Muscle of arm (tissue), 12 donors: ENCODE results near the gene SLC27A4. TPM values are rescaled to one million over a fixed set of nuclear protein-coding genes. Genes with fewer than 3 reads are reported as not detected.
"Not testable (repeated sequence)": the region's sequence is repeated elsewhere in the genome, so short reads cannot be mapped to it uniquely, and the experiment has no call there.

Experiments
- DNase-seq: peaks from one replicate; pipeline ENCODE4 v3.0.0-alpha.2; 2013
- polyA plus RNA-seq, 12 donors: library from polyadenylated mRNA; unstranded; fragments of 120-200 nt; gene quantifications; one replicate each; pipeline ENCODE4 v1.2.1, GENCODE V29; 2013; ENCODE audit not compliant: insufficient read length in 12 of 12

SLC27A4 gene
- polyA plus RNA-seq, 12 donors: 4.6 to 12.0 (median 9.8) TPM; not detected in 1

GRCh38 chr9:128323212-128323730, 17.1 kb upstream of the SLC27A4 start:
- DNase-seq: no peak

- DNase-seq: no peak
Observed at GRCh38 chr9:128323791-128324190, 16.5 kb upstream of the SLC27A4 start.

- no peak for DNase-seq
Observed at GRCh38 chr9:128324401-128324800, 15.9 kb upstream of the SLC27A4 start.

GRCh38 chr9:128325629-128326028, 14.7 kb upstream of the SLC27A4 start:
- DNase-seq: no peak

GRCh38 chr9:128333451-128333869, 6.9 kb upstream of the SLC27A4 start:
- DNase-seq: no peak

GRCh38 chr9:128335161-128335560, 5.2 kb upstream of the SLC27A4 start:
- peak; percentile 7 for DNase-seq

- DNase-seq: no peak
Observed at GRCh38 chr9:128335914-128336313, 4.4 kb upstream of the SLC27A4 start.

- DNase-seq: no peak
Observed at GRCh38 chr9:128337936-128338335, 2.4 kb upstream of the SLC27A4 start.

- DNase-seq: not testable (repeated sequence)
Observed at GRCh38 chr9:128338852-128339614, 1.3 kb upstream of the SLC27A4 start.

- no peak for DNase-seq
Observed at GRCh38 chr9:128340691-128341434, 536 bp downstream of the SLC27A4 start.

- DNase-seq: peak; percentile 48
Observed at GRCh38 chr9:128341435-128341849, 1.1 kb downstream of the SLC27A4 start.

GRCh38 chr9:128342971-128343680, 2.8 kb downstream of the SLC27A4 start:
- no peak for DNase-seq

GRCh38 chr9:128343855-128344254, 3.5 kb downstream of the SLC27A4 start:
- no peak for DNase-seq

GRCh38 chr9:128344931-128345605, 4.7 kb downstream of the SLC27A4 start:
- no peak for DNase-seq

- no peak for DNase-seq
Observed at GRCh38 chr9:128349125-128349524, 8.8 kb downstream of the SLC27A4 start.

GRCh38 chr9:128349772-128350171, 9.4 kb downstream of the SLC27A4 start:
- no peak for DNase-seq

- no peak for DNase-seq
Observed at GRCh38 chr9:128355451-128355850, 15.1 kb downstream of the SLC27A4 start.

- DNase-seq: no peak
Observed at GRCh38 chr9:128358090-128358489, 17.8 kb downstream of the SLC27A4 start.

GRCh38 chr9:128358861-128359260, 18.5 kb downstream of the SLC27A4 start:
- DNase-seq: no peak

GRCh38 chr9:128360826-128361225, 20.5 kb downstream of the SLC27A4 start:
- no peak for DNase-seq

- no peak for DNase-seq
Observed at GRCh38 chr9:128361296-128361985, 21.1 kb downstream of the SLC27A4 start.
